Femur (tissue), 1 donor: ENCODE measurements around the gene USP5.

ENCODE experiments used
- DNase-seq: peaks from one replicate; pipeline ENCODE4 v3.0.0-alpha.2; 2017

The USP5 gene

GRCh38 chr12:6826125-6826733, 25.7 kb upstream of the USP5 start:
- DNase-seq = no peak

GRCh38 chr12:6826734-6827436, 25.1 kb upstream of the USP5 start:
- DNase-seq = no peak

GRCh38 chr12:6827437-6827911, 24.5 kb upstream of the USP5 start:
- peak; percentile 91 for DNase-seq

DNA sequence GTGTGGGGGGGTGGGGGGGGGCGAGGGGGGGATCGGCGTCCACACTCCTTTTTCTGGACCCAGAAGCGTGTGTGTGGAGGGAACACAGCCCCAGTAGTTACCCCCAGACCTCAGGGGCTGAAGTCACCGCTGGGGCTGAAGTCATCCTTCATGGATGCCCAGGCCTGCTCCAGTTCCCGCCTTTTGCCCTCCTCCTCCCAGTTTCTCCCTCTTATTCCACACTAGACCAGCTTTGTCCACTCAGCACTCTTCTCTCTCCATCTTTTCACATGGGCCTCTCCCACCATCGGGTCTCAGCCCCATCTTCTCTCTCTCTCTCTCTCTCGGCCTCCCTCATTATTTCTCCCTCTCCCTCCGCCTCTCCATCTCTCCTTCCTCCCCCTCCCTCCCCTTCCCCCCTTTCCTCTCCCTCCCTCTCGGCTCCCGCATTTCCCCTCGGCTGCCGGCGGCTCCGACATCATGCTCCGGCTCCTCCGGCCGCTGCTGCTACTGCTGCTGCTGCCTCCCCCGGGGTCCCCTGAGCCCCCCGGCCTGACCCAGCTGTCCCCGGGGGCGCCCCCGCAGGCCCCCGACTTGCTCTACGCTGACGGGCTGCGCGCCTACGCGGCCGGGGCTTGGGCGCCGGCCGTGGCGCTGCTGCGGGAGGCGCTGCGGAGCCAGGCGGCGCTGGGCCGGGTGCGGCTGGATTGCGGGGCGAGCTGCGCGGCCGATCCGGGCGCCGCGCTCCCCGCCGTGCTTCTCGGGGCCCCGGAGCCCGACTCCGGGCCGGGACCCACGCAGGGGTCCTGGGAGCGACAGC, 23.8 kb upstream of the USP5 start, which contains the start of gene P3H3:
Gene P3H3 (plus strand): TSS at position 426 of the 799 bp plus-strand sequence. CDS start 34 bp downstream, at position 460.
- DNase-seq = peak; percentile 75

- DNase-seq = peak; percentile 77
Measured at GRCh38 chr12:6828781-6829535, 23.0 kb upstream of the USP5 start.

- DNase-seq = no peak
Measured at GRCh38 chr12:6829536-6830220, 22.3 kb upstream of the USP5 start.

- no peak for DNase-seq
Measured at GRCh38 chr12:6830286-6830890, 21.6 kb upstream of the USP5 start.

DNA sequence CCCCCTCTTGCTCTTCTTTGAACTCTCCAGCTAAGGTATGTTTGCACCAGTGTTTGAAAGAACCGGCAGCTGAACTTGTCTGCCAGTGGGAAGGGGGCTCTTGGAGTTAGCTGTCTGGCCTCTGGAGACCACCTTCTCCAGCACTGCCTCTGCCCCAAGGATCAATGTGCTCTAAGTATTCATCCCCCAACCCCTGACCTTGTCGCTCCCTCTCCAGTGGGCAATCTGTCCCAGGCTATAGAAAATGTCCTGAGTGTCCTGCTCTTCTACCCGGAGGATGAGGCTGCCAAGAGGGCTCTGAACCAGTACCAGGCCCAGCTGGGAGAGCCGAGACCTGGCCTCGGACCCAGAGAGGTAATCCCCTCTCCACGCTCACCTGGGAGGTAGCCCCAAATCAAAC, 21.0 kb upstream of the USP5 start:
- DNase-seq = no peak

- DNase-seq = no peak
Measured at GRCh38 chr12:6831450-6831995, 20.4 kb upstream of the USP5 start.

DNA sequence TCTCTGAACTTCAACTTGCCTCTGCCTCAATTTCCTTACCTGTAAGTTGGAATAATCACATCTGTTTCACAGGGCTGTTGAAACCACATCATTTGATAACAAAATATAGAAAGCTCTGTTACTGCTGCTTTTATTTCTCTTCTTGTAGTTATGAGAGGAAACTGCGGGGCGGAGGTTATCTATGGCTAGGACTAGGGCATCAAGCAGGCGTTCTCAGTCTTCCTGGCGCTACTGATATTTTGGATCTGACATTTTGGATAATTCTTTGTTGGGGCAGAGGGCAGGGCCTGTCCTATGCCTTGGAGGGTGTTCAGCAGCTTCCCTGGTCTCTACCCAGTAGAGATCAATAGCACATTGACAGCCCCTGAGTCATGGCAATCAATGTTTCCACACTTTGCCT, 19.8 kb upstream of the USP5 start:
- no peak for DNase-seq

- no peak for DNase-seq
Measured at GRCh38 chr12:6833189-6833890, 18.6 kb upstream of the USP5 start.

GRCh38 chr12:6834254-6834653, 17.7 kb upstream of the USP5 start:
- no peak for DNase-seq

GRCh38 chr12:6834873-6835272, 17.1 kb upstream of the USP5 start:
- no peak for DNase-seq

- no peak for DNase-seq
Measured at GRCh38 chr12:6836851-6837250, 15.1 kb upstream of the USP5 start.

DNA sequence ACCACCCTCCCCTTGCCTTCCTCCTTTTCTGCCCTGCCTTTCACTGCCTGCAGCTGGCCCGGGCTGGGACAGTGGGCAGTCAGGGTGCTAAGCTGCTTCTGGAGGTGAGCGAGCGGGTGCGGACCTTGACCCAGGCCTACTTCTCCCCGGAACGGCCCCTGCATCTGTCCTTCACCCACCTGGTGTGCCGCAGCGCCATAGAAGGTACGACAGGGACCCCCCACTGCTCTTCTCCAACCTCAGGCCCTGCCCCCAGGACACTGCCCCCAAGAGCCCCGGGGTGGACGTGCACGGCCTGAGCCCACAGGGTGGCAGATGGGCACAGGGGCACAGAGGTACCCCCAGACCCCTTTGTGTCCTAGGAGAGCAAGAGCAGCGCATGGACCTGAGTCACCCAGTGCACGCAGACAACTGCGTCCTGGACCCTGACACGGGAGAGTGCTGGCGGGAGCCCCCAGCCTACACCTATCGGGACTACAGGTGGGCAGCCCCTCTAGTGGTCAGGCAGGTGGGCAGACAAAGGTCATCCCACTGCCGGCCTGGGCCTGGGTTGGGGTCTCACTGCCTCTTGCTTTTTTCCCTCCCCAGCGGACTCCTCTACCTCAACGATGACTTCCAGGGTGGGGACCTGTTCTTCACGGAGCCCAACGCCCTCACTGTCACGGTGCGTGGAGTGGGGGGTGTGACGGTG, 14.4 kb upstream of the USP5 start:
- no peak for DNase-seq

GRCh38 chr12:6838854-6839253, 13.1 kb upstream of the USP5 start:
- DNase-seq = no peak

GRCh38 chr12:6839482-6840201, 12.3 kb upstream of the USP5 start:
- peak; percentile 69 for DNase-seq

DNA sequence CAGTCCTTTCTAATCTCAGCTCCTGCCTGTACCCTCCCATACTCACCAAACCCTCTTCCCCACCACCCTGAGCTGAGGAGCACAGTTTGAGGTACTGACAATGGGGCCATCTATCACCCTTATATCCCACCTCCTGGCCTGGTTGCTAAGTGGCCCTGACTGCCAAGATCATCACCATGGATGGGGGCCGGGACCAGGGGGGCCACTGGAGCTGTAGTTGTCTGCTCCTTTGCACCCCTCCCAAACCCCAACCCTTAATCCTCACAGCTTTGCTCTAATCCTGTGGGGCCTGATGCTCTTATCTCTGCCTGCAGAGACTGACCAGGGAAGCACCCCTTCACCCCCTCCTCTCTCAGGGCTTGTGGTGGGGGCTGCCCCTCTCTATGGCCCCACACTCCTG, 11.6 kb upstream of the USP5 start:
- no peak for DNase-seq

DNA sequence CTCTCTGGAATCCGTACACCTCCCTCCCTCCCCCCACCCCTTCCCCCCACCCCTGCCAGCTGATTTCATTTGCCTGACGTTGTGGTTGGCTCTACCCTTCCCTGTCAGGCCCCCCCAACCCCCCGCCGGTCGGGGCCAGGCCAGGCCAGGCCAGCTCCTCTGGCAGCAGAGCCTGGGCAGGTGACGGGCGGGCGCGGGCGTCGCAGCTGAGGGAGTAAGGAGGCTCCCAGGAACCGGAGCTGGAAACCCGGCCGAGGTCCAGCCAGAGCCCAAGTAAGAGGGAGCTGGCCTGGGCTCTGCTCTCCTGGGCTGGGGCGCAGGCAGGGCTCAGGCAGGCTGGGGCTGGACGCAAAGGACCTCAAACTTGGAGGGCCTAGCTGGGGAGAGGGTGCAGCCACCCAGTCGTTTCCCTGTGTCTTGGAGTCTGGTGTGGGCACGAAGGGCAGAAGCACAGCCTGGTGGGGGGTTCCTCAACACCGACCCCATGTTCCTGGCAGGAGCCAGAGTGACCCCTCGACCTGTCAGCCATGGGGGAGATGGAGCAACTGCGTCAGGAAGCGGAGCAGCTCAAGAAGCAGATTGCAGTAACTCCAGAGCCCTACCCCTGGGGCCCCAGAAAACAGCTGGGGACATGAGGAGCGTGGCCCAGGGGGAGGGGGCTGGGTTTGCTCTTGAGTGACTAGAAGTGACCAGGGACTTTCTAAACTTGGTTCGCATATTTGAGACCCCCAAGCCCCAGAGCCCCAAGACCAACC, 11.0 kb upstream of the USP5 start, which contains the start of gene GNB3:
Gene GNB3 (plus strand): TSS at position 165 of the 755 bp plus-strand sequence. CDS start 363 bp downstream, at position 528.
- no peak for DNase-seq
